PC-9 (cell line): ENCODE results near the gene TIMM17B. TPM values are rescaled to one million over a fixed set of nuclear protein-coding genes. Genes with fewer than 3 reads are reported as not detected.

Source experiments
- BruUV-seq: library from RNA; stranded (reverse); fragments of 400-500 nt; replicated peaks from 2 replicates; lab custom pipeline; 2021; lab: Mats Ljungman, UMichigan
- CTCF ChIA-PET: fragments of 300-600 bp; sonication (Branson Sonifier 250); formaldehyde crosslinking; loops from one replicate; lab custom pipeline; 2022; ENCODE audit warnings: antibody characterized with exemption; lab: Charles Lee
- POLR2A ChIA-PET: fragments of 300-600 bp; sonication (Branson Sonifier 250); formaldehyde crosslinking; loops from one replicate; lab custom pipeline; 2022; ENCODE audit warnings: antibody characterized with exemption; ENCODE audit not compliant: unreplicated experiment; lab: Charles Lee
- DNase-seq, 2 experiments: peaks; one replicate each; pipeline versions ENCODE4 v3.0.0 to v3.0.0-alpha.2; 2015 to 2022; ENCODE audit warnings: mixed read lengths in 1 of 2
- H2AFZ ChIP-seq: fragments of 200-600 bp; sonication (generic); 2 replicates; pipeline ENCODE4 v1.8.1; 2017; ENCODE audit warnings: antibody characterized with exemption
- H3F3A ChIP-seq: fragments of 200-600 bp; sonication (generic); 2 replicates; pipeline ENCODE4 v1.8.1; 2017; ENCODE audit warnings: antibody characterized with exemption, mild to moderate bottlenecking, low read depth; ENCODE audit not compliant: insufficient read depth
- H3K27ac ChIP-seq: fragments of 200-600 bp; sonication (generic); 2 replicates; pipeline ENCODE4 v1.6.1; 2016; ENCODE audit warnings: mixed run types
- H3K27me3 ChIP-seq: fragments of 200-600 bp; sonication (generic); 2 replicates; pipeline ENCODE4 v1.6.1; 2016; ENCODE audit warnings: low read depth, mixed run types; ENCODE audit not compliant: insufficient read depth
- H3K36me3 ChIP-seq: fragments of 200-600 bp; sonication (generic); 2 replicates; pipeline ENCODE4 v1.6.1; 2016; ENCODE audit warnings: low read depth, mixed run types
- H3K4me1 ChIP-seq: fragments of 200-600 bp; sonication (generic); replicated peaks from 2 replicates; pipeline ENCODE4 v1.6.1; 2016; ENCODE audit warnings: mixed run types; ENCODE audit not compliant: insufficient read depth
- H3K4me2 ChIP-seq: fragments of 200-600 bp; sonication (generic); 2 replicates; pipeline ENCODE4 v1.6.1; 2017; ENCODE audit warnings: mixed run types
- H3K4me3 ChIP-seq: fragments of 200-600 bp; sonication (generic); 2 replicates; pipeline ENCODE4 v1.6.1; 2016; ENCODE audit warnings: mixed run types
- H3K79me2 ChIP-seq: fragments of 200-600 bp; sonication (generic); 2 replicates; pipeline ENCODE4 v1.6.1; 2017; ENCODE audit warnings: low read depth, mixed run types
- H3K9me2 ChIP-seq: fragments of 200-600 bp; sonication (generic); 2 replicates; pipeline ENCODE4 v1.8.1; 2017; ENCODE audit warnings: mild to moderate bottlenecking; ENCODE audit not compliant: insufficient read depth
- H3K9me3 ChIP-seq: fragments of 200-600 bp; sonication (generic); 2 replicates; pipeline ENCODE4 v1.8.1; 2016; ENCODE audit warnings: low read depth; ENCODE audit not compliant: insufficient read depth
- H4K20me1 ChIP-seq: fragments of 200-600 bp; sonication (generic); 2 replicates; pipeline ENCODE4 v1.8.1; 2017; ENCODE audit not compliant: insufficient read depth
- EZH2 ChIP-seq: fragments of 200-600 bp; sonication (generic); IDR thresholded peaks from 2 replicates; pipeline ENCODE4 v1.8.0; 2017; ENCODE audit warnings: antibody characterized with exemption, low read depth
- intact Hi-C: fragments of 100-400 bp; cut with micrococcal nuclease; formaldehyde crosslinking; loops from one replicate; pipeline ENCODE4 v1.10.0; 2022; ENCODE audit not compliant: unreplicated experiment
- total RNA-seq: library from RNA; stranded (reverse); gene quantifications from 2 replicates; pipeline ENCODE4 v1.2.3, GENCODE V29; 2021
- TF ChIP-seq, protein P1 (sequence below): fragments of 200-600 bp; sonication (generic); conservative IDR thresholded peaks from 2 replicates; pipeline ENCODE4 v1.6.1; 2017; ENCODE audit warnings: mixed run types, antibody characterized with exemption, mild to moderate bottlenecking, moderate library complexity

The TIMM17B gene
- total RNA-seq, 1 experiment from 2014 or later = 44.9 TPM

DNA sequence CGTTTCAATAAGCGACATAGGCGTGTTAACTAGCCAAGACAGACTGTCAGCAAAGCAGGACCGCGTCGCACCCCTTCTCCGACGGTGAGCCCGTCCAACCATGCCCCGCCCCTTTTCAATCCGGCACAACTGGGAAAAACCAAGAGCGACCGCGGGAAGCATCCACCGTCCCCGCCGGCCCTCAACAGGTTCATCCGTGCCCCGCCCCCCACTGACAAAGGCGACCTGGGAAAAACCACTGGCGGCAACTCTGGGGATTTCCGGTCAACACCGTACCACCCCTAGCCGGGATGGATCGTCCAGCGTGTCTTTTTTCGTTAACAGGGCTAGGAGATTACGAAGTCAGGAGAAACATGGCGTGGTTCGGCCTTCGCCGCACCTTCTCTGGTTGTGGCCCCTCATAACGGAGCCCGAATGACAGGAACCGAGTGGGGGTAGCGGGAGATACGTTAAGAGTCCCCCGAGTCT is 377 bp downstream of the TIMM17B start:
- ChIA-PET POLR2A (interaction anchor here (0.6 to 0.7 kb wide), 4 partner anchors 92 to 175 kb away, joined by 3 to 9 read pairs (median 4); partner anchors contain the start of gene HDAC6), CTCF (interaction anchor here (0.6 kb wide), 1 partner anchor 29 kb away, joined by 3 read pairs; no protein-coding TSS in a partner anchor)
- Histone ChIP-seq H3K36me3 (no peaks in the 10 kb centered on the region), H3K4me1 (no peaks in the 10 kb centered on the region), H3K79me2 (peaks cover 18% of the 10 kb centered on the region), H3F3A (no peaks in the 10 kb centered on the region), H4K20me1 (no peaks in the 10 kb centered on the region), H2AFZ (peak overlapping the region; percentile 72; the same call in 1 of the 2 replicates), H3K27ac (peak overlapping the region; percentile 84), H3K9me3 (no peaks in the 10 kb centered on the region), H3K4me2 (peak overlapping the region; percentile 70), H3K9me2 (no peaks in the 10 kb centered on the region), H3K27me3 (no peaks in the 10 kb centered on the region), H3K4me3 (peak overlapping the region; percentile 59; the same call in 1 of the 2 replicates)
- TSS peak; percentile 49 for BruUV-seq
- DNase-seq = peak; percentile 60 to 61
- intact Hi-C loops = loop anchor here (1.0 to 5.0 kb wide), 2 partner anchors 95 to 136 kb away; partner anchors contain the start of genes GLOD5 and HDAC6
- no peak for TF ChIP-seq EZH2
- TF ChIP-seq, protein P1, sequence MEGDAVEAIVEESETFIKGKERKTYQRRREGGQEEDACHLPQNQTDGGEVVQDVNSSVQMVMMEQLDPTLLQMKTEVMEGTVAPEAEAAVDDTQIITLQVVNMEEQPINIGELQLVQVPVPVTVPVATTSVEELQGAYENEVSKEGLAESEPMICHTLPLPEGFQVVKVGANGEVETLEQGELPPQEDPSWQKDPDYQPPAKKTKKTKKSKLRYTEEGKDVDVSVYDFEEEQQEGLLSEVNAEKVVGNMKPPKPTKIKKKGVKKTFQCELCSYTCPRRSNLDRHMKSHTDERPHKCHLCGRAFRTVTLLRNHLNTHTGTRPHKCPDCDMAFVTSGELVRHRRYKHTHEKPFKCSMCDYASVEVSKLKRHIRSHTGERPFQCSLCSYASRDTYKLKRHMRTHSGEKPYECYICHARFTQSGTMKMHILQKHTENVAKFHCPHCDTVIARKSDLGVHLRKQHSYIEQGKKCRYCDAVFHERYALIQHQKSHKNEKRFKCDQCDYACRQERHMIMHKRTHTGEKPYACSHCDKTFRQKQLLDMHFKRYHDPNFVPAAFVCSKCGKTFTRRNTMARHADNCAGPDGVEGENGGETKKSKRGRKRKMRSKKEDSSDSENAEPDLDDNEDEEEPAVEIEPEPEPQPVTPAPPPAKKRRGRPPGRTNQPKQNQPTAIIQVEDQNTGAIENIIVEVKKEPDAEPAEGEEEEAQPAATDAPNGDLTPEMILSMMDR = no peak

DNA sequence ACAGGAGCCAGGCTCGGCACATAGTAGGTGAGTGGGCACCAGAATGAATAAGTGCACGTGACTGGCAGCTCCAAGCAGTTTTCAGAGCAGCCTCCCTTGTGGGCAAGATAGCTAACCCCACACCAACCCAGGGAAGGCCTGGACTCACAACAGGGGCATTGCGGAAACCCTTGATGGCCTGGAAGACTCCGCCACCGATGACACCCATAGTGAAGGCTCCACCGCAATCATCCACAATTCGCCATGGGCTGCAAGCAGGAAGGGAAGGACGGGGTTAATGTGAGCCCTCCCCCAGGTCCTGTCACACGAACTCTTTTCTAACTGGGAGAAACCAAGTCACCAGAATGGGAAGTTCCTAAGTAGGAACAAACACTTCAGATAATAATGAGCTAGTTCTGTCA is 957 bp downstream of the TIMM17B start:
- CTCF ChIA-PET = no interaction called here
- H3F3A ChIP-seq = no peaks in the 10 kb centered on the region
- no peaks in the 10 kb centered on the region for H3K27me3 ChIP-seq
- intact Hi-C loops = loop anchor here (1.0 to 5.0 kb wide), 2 partner anchors 94 to 135 kb away; partner anchors contain the start of genes GLOD5 and HDAC6
- H3K27ac ChIP-seq = no peak overlapping the region; the same call in 1 of the 2 replicates
- H3K36me3 ChIP-seq = no peaks in the 10 kb centered on the region
- peaks cover 18% of the 10 kb centered on the region for H3K79me2 ChIP-seq
- H4K20me1 ChIP-seq = no peaks in the 10 kb centered on the region
- no peaks in the 10 kb centered on the region for H3K9me3 ChIP-seq
- no peaks in the 10 kb centered on the region for H3K4me1 ChIP-seq
- no peak overlapping the region for H2AFZ ChIP-seq
- peak overlapping the region; percentile 59; the same call in 1 of the 2 replicates for H3K4me3 ChIP-seq
- DNase-seq = no peak
- BruUV-seq = no TSS peak
- peak overlapping the region; percentile 70 for H3K4me2 ChIP-seq
- POLR2A ChIA-PET = interaction anchor here (0.6 kb wide), 1 partner anchor 95 kb away, joined by 3 read pairs; the partner anchor contains the start of gene HDAC6
- TF ChIP-seq EZH2 = no peak
- TF ChIP-seq, protein P1 = no peak
- no peaks in the 10 kb centered on the region for H3K9me2 ChIP-seq

- no peaks in the 10 kb centered on the region for H4K20me1 ChIP-seq
- ChIA-PET POLR2A (no interaction called here), CTCF (no interaction called here)
- H3K27ac ChIP-seq = no peak overlapping the region
- intact Hi-C loops = loop anchor here (5.0 kb wide), 1 partner anchor 93 kb away; the partner anchor contains the start of gene HDAC6
- H3K4me2 ChIP-seq = no peak overlapping the region
- no peak overlapping the region for H2AFZ ChIP-seq
- no peak for DNase-seq
- no peak overlapping the region for H3K4me3 ChIP-seq
- no peaks in the 10 kb centered on the region for H3K4me1 ChIP-seq
- peaks cover 18% of the 10 kb centered on the region for H3K79me2 ChIP-seq
- H3K36me3 ChIP-seq = no peaks in the 10 kb centered on the region
- no peaks in the 10 kb centered on the region for H3K9me3 ChIP-seq
- no peaks in the 10 kb centered on the region for H3F3A ChIP-seq
- no TSS peak for BruUV-seq
- H3K9me2 ChIP-seq = no peaks in the 10 kb centered on the region
- H3K27me3 ChIP-seq = no peaks in the 10 kb centered on the region
- TF ChIP-seq, protein P1 = no peak
- no peak for TF ChIP-seq EZH2
These were observed 2.7 kb downstream of the TIMM17B start for GRCh38 chrX:48894891-48895290.
